KG1 (cell line): ENCODE measurements around the gene AFAP1.

Experiments used
- DNase-seq: peaks from one replicate; lab custom pipeline; 2025; lab: John Stamatoyannopoulos, UW

AFAP1 gene

GRCh38 chr4:7782783-7783182 is 156.9 kb downstream of the AFAP1 start:
- DNase-seq: no peak

- no peak for DNase-seq
Measured at GRCh38 chr4:7781993-7782392, 157.7 kb downstream of the AFAP1 start.

- no peak for DNase-seq
Measured at GRCh38 chr4:7781366-7781765, 158.3 kb downstream of the AFAP1 start.

GRCh38 chr4:7780751-7781348 is 158.8 kb downstream of the AFAP1 start:
- no peak for DNase-seq

GRCh38 chr4:7779432-7779768 is 160.3 kb downstream of the AFAP1 start:
- no peak for DNase-seq

- no peak for DNase-seq
Measured at GRCh38 chr4:7778510-7779431, 160.9 kb downstream of the AFAP1 start.

GRCh38 chr4:7777871-7778509 is 161.7 kb downstream of the AFAP1 start:
- DNase-seq: no peak

- DNase-seq: no peak
Measured at GRCh38 chr4:7777017-7777710, 162.5 kb downstream of the AFAP1 start.

GRCh38 chr4:7775396-7775795 is 164.3 kb downstream of the AFAP1 start:
- DNase-seq: no peak

GRCh38 chr4:7774301-7775294 is 165.1 kb downstream of the AFAP1 start:
- no peak for DNase-seq

GRCh38 chr4:7773401-7774180 is 166.1 kb downstream of the AFAP1 start:
- no peak for DNase-seq

- no peak for DNase-seq
Measured at GRCh38 chr4:7772711-7773385, 166.8 kb downstream of the AFAP1 start.

- DNase-seq: no peak
Measured at GRCh38 chr4:7771541-7772507, 167.8 kb downstream of the AFAP1 start.

GRCh38 chr4:7771056-7771455 is 168.6 kb downstream of the AFAP1 start:
- DNase-seq: no peak

GRCh38 chr4:7770224-7771050 is 169.2 kb downstream of the AFAP1 start:
- DNase-seq: no peak

GRCh38 chr4:7769396-7770223 is 170.1 kb downstream of the AFAP1 start:
- DNase-seq: no peak

GRCh38 chr4:7768736-7769135 is 170.9 kb downstream of the AFAP1 start:
- no peak for DNase-seq
